ENCODE data around the gene ZRANB1. TPM values are rescaled to one million over a fixed set of nuclear protein-coding genes. Genes with fewer than 3 reads are reported as not detected.

The ZRANB1 gene
- total RNA-seq, 1 experiment from 2014 or later, result 23.2 TPM

DNA sequence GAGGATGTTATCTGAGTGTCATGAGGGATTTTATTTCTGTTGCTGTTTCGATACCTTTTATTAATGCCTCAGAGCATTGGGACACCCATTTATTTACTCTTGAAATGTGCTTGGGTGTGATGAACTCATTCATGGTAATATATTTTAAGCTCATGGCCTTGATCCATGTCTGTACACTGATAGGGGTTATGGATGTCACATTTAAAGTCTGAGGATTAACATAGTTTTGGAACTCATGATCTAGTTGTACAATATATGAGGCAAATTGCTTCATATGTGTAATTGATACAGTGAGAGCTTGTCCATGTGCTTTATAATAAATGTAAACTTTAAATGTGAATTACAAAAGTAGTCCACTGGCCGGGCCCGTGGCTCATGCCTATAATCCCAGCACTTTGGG lies 23.0 kb upstream of the ZRANB1 start:
- no TSS peak for BruUV-seq (replicated peaks)
- no peaks in the 10 kb centered on the region for H3K27me3 Mint-ChIP-seq (ENCODE audit: insufficient read depth, unreplicated experiment)
- peaks cover 17% of the 10 kb centered on the region for H3K4me1 Mint-ChIP-seq (ENCODE audit: insufficient read depth, unreplicated experiment)
- H3K9me3 Mint-ChIP-seq (ENCODE audit: unreplicated experiment), result no peaks in the 10 kb centered on the region
- H3K36me3 Mint-ChIP-seq (ENCODE audit: insufficient read depth, unreplicated experiment), result peaks cover 10% of the 10 kb centered on the region
- intact Hi-C loops (cut with micrococcal nuclease), result loop anchor here (5.0 kb wide), 3 partner anchors 68 to 387 kb away; partner anchors contain the start of gene ABRAXAS2
- peak overlapping the region; percentile 91 for H3K4me3 Mint-ChIP-seq (ENCODE audit: unreplicated experiment)
- no peak for DNase-seq (ENCODE audit: unreplicated experiment)
- no peak for TF ChIP-seq CTCF (IDR thresholded peaks at IDR 0.05; ENCODE audit: unreplicated experiment)
- ChIA-PET CTCF (interaction anchor here (0.5 kb wide), 2 partner anchors 68 to 129 kb away, joined by 3 to 4 read pairs; no protein-coding TSS in a partner anchor), POLR2A (interaction anchor here (0.6 to 2.3 kb wide), 9 partner anchors 12 to 127 kb away, joined by 3 to 13 read pairs (median 3); partner anchors contain the start of gene EEF1AKMT2)
- H3K27ac Mint-ChIP-seq (ENCODE audit: low read depth, unreplicated experiment), result peak overlapping the region; percentile 80

DNA sequence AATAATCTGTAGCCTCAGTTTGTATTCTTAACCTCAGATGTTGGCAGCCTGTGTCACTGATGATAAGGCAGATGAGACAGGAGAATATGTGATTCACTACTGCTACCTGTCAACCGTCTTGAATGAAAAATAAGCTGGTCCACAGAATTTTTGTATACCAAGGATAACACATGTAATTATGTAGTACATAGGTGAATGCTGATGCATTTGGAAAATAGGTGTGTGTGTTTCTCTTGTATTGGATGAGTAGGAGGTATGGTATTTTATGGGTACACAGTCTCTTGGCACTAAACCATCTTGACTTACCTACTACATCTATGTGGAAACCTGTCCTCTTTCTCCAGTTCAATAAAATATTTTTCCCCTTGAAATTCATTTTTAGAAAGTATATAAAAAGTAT lies 20.7 kb upstream of the ZRANB1 start:
- intact Hi-C loops (cut with micrococcal nuclease), result no loop called here
- Mint-ChIP-seq H3K36me3 (ENCODE audit: insufficient read depth, unreplicated experiment) (peaks cover 16% of the 10 kb centered on the region), H3K4me3 (ENCODE audit: unreplicated experiment) (no peak overlapping the region), H3K9me3 (ENCODE audit: unreplicated experiment) (no peaks in the 10 kb centered on the region), H3K27ac (ENCODE audit: low read depth, unreplicated experiment) (no peak overlapping the region), H3K27me3 (ENCODE audit: insufficient read depth, unreplicated experiment) (no peaks in the 10 kb centered on the region), H3K4me1 (ENCODE audit: insufficient read depth, unreplicated experiment) (peaks cover 22% of the 10 kb centered on the region)
- TF ChIP-seq CTCF (IDR thresholded peaks at IDR 0.05; ENCODE audit: unreplicated experiment), result no peak
- POLR2A ChIA-PET, result interaction anchor here (0.6 to 0.9 kb wide), 3 partner anchors 17 to 24 kb away, joined by 3 to 4 read pairs (median 3); no protein-coding TSS in a partner anchor
- peak; percentile 30 for DNase-seq (ENCODE audit: unreplicated experiment)
- BruUV-seq (replicated peaks), result no TSS peak
- CTCF ChIA-PET, result no interaction called here

DNA sequence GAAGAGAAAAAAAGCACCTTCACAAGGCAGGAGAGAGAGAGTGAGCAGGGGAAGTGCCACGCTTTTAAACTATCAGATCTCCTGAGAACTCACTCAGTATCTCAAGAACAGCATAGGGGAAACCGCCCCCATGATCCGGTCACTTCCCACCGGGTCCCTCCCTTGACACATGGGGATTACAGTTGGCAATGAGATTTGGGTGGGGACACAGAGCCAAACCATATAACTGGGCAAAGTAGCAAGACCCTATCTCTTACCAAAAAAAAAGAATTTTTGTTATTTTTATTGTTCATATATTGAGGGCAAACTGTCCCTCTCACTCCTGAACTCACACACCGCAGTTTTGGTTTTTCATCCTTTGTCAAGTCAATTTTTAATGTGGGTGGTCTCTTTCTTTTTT lies 18.2 kb upstream of the ZRANB1 start:
- ChIA-PET POLR2A (interaction anchor here (1.2 kb wide), 1 partner anchor 8 kb away, joined by 4 read pairs; no protein-coding TSS in a partner anchor), CTCF (no interaction called here)
- H3K9me3 Mint-ChIP-seq (ENCODE audit: unreplicated experiment), result no peaks in the 10 kb centered on the region
- no peak overlapping the region for H3K4me3 Mint-ChIP-seq (ENCODE audit: unreplicated experiment)
- no peak for TF ChIP-seq CTCF (IDR thresholded peaks at IDR 0.05; ENCODE audit: unreplicated experiment)
- H3K27ac Mint-ChIP-seq (ENCODE audit: low read depth, unreplicated experiment), result no peak overlapping the region
- peaks cover 24% of the 10 kb centered on the region for H3K36me3 Mint-ChIP-seq (ENCODE audit: insufficient read depth, unreplicated experiment)
- peaks cover 16% of the 10 kb centered on the region for H3K4me1 Mint-ChIP-seq (ENCODE audit: insufficient read depth, unreplicated experiment)
- intact Hi-C loops (cut with micrococcal nuclease), result no loop called here
- no peak for DNase-seq (ENCODE audit: unreplicated experiment)
- H3K27me3 Mint-ChIP-seq (ENCODE audit: insufficient read depth, unreplicated experiment), result no peaks in the 10 kb centered on the region
- no TSS peak for BruUV-seq (replicated peaks)

- Mint-ChIP-seq H3K4me3 (ENCODE audit: unreplicated experiment) (no peak overlapping the region), H3K27me3 (ENCODE audit: insufficient read depth, unreplicated experiment) (no peaks in the 10 kb centered on the region), H3K36me3 (ENCODE audit: insufficient read depth, unreplicated experiment) (peaks cover 19% of the 10 kb centered on the region), H3K27ac (ENCODE audit: low read depth, unreplicated experiment) (no peak overlapping the region), H3K9me3 (ENCODE audit: unreplicated experiment) (peaks cover under 1% of the 10 kb centered on the region), H3K4me1 (ENCODE audit: insufficient read depth, unreplicated experiment) (peaks cover 5% of the 10 kb centered on the region)
- TF ChIP-seq CTCF (IDR thresholded peaks at IDR 0.05; ENCODE audit: unreplicated experiment), result no peak
- no TSS peak for BruUV-seq (replicated peaks)
- DNase-seq (ENCODE audit: unreplicated experiment), result no peak
- CTCF ChIA-PET, result interaction anchor here (0.6 to 1.1 kb wide), 3 partner anchors 8 to 18 kb away, joined by 3 to 7 read pairs (median 5); no protein-coding TSS in a partner anchor
- intact Hi-C loops (cut with micrococcal nuclease), result no loop called here
- POLR2A ChIA-PET, result interaction anchor here (0.6 to 1.3 kb wide), 4 partner anchors 8 to 46 kb away, joined by 3 to 8 read pairs (median 6); no protein-coding TSS in a partner anchor
Measured at GRCh38 chr10:124926548-124926947, 15.4 kb upstream of the ZRANB1 start.
